Endometrium (tissue), 2 donors: ENCODE measurements around the gene CREB5.

Source experiments
- FAIRE-seq: peaks from 2 replicates; lab custom pipeline; 2012; peaks lifted over from hg19 to GRCh38; lab: Jason Lieb, UNC
- donor health status: control.
- donor health status: control.

The CREB5 gene

DNA sequence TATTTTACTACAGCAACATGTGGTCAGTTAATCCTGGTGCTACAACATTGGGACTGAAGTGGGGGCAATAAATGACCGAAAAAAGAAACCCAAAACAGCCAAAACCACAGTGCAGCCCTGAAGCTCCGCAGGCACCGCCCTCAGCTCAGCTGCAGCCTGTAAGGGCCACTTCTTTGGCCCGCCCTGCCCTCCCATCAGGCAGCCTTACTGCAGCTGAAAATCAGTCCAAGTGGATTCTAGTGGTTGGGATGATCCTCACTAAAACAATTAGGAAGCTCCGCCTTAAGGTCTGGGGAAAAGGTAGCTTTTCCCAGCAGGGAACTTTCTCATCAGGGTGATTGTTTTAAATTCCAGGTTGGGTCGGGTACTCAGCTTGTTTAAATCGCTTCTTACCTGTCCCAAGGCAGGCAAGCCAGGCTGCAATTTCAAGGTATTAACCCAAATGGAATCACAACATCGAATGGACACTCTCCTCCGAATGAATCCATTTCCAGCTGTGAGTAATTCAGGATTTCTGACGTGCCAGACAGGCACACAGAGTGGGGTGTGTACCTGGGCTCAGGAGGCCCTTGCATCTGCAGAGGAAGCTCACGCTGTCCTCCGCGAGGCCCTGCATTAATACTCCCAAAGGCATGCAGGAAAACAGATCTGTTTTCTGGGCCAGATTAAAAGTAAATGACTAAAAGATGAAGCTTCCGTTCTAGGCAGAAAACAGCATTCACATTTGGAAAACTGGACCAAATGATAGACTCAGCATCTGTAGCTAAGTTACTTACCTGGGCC, 104.3 kb downstream of the CREB5 start:
- no peak for FAIRE-seq

DNA sequence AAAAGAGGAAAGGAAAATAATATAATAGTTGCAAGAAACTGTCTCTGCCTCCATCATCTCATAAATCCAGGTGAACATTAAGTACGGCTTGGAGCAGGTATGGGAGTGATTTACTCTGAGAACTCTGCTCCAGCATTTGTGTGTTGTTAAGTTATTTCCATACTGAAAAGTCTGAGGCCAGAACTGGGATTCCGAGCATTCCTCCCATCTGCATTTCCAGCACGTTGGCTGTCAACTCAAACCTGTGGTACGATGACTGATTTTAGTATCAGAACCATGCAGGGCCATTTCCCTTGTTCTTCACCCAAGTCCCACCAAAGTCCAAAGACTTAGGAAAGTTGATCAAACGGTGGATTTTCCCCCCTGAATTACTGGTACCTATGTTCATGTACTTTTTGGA, 104.9 kb downstream of the CREB5 start:
- FAIRE-seq = no peak

DNA sequence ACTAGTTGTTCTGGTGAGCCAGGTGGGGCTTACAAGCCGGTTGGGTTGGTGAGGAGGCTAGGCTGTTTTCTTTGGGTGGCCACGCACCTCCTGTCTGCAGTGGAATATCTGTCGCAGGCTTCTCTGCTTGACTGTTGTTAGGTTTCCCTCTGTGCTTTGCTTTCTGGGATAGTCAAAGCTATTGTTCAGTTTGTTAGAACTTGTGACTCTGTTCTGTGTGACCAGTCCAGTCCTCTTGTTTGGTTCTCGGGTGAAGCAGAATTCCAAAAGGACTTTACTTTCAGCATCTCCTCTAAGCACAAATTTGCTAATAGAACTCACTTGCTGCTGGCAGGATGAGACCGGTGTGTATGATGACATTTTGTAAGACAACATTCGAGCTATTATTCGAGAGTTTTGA, 105.3 kb downstream of the CREB5 start:
- no peak for FAIRE-seq

- FAIRE-seq = no peak
Observed at GRCh38 chr7:28520074-28521015, 108.0 kb downstream of the CREB5 start.

GRCh38 chr7:28524978-28525377, 112.7 kb downstream of the CREB5 start:
- FAIRE-seq = no peak

- FAIRE-seq = no peak
Observed at GRCh38 chr7:28528899-28529298, 116.6 kb downstream of the CREB5 start.

DNA sequence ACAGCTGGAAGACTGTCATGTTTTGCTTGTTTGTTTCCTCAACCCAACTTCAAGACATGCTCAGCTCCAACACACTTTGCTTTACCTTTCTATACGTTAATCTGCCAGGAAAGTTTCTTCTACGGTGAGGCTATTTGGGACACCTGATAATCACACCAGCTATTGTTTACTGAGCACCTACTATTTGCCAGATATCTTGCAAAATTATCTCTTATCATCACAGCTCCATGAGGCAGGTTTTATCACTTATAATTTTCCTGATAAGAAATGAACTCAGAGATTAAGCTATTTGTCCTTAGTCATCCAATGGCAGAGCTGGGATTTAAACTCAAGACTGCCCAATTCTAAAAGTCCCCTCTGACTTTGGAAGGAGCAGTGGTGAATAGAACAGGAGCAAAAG, 117.4 kb downstream of the CREB5 start:
- FAIRE-seq = no peak

GRCh38 chr7:28530175-28530802, 118.0 kb downstream of the CREB5 start:
- FAIRE-seq = peak; percentile 74

- FAIRE-seq = no peak
Observed at GRCh38 chr7:28530803-28531175, 118.5 kb downstream of the CREB5 start.

DNA sequence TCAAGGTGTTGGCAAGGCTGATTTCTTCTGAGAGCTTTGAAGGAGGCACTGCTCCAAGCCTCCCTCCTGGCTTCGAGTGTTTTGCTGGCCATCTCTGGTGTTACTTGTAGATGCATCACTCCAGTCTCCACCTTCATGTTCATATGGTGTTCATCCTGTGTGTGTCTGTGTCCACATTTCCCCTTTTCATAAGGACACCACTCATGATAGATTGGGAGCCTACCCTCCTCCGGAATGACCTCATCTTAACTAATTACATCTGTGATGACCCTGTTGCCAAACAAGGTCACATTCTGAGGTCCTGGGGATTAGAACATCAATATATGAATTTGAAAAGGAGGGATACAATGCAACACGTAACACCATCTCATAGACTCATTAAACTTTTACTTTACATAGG, 119.0 kb downstream of the CREB5 start:
- no peak for FAIRE-seq

- no peak for FAIRE-seq
Observed at GRCh38 chr7:28532181-28532580, 119.9 kb downstream of the CREB5 start.

DNA sequence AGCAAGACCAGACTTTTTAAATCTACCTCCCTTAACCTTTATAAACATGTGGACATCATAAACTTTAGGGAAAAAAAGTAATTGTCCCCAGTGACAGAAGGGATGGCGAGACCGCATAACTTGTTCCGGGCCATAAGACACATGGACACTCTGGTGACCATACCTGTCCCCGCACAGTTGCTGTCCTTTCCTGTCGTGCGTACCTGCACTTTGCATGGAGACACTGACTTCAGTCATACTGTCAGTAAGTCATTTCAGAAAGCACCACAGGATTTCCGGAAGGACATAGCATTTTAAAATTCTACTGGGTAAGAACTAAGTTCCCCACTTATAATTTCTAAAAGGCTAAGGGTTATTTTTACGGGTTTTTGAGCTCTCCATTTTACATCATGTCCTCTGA, 120.9 kb downstream of the CREB5 start:
- no peak for FAIRE-seq

GRCh38 chr7:28533731-28534531, 121.6 kb downstream of the CREB5 start:
- FAIRE-seq = no peak

GRCh38 chr7:28536259-28536658, 123.9 kb downstream of the CREB5 start:
- FAIRE-seq = no peak

GRCh38 chr7:28539289-28539981, 127.1 kb downstream of the CREB5 start:
- no peak for FAIRE-seq

DNA sequence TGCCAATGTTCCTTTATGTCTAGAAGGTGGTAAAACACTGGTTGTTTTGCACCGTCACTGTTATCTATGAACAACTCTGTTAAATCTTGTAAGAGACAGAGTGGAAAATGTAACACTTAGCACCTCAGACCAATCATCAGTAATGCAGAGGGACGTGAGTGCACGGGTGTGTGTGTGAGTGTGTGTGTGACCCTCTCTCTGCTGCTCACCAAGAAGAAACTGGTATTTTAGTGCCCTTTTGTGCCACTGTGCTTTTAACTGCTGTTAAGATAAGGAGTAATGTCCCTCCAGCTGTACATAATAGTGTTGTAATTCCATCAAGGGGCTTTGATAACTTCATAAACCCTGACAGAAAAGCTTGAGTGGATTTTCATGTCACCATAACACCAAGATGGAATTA, 130.1 kb downstream of the CREB5 start:
- FAIRE-seq = no peak

GRCh38 chr7:28544453-28545117, 132.3 kb downstream of the CREB5 start:
- no peak for FAIRE-seq

- no peak for FAIRE-seq
Observed at GRCh38 chr7:28546067-28546466, 133.7 kb downstream of the CREB5 start.

DNA sequence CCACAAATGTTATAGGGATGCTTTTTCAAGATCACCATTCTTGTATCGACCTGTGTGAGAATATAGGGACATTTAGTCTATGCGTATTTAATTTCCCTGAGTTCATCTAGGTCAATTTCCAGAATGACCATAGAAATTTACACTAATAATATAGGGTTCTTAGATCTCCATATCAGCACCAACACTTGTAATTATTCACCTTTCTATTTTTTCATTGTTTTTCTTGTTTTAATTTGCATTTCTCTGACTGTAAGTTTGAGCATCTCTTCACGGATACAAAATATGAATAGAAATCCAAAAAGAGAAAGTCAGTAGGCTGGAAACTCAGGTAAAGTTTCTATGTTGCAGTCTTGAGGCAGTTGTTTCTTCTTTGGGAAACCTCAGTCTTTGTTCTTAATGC, 134.8 kb downstream of the CREB5 start:
- FAIRE-seq = no peak

DNA sequence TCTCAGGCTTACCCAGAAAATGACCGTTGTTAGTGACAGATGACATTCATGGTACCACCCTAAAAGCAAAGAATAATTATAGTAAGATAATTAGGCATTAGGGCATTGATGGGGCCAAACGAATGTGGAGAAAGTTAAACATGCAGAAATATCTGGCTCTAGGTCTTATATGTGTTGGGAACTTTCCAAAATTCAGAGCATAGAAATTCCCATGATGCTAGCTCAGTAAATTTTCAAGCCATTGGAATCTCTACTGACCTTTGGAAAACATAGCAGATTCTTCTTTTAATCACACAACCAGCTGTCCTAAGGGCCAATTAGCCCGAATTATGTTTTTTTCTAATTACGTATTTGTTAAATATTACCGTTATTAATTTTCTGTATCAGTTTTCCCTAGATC, 136.1 kb downstream of the CREB5 start:
- no peak for FAIRE-seq

GRCh38 chr7:28549998-28550397, 137.7 kb downstream of the CREB5 start:
- FAIRE-seq = no peak
